NCI-H146 (cell line): ENCODE data around the gene AHSA1.
A peak's percentile ranks its signal among the peaks of the same experiment; 100 is the strongest.

Experiments used
- DNase-seq: peaks from one replicate; lab custom pipeline; 2025; lab: John Stamatoyannopoulos, UW

AHSA1 gene

GRCh38 chr14:77473921-77474320 is 16.0 kb downstream of the AHSA1 start:
- no peak for DNase-seq

- DNase-seq, result no peak
These were observed 16.7 kb downstream of the AHSA1 start for GRCh38 chr14:77474479-77475177.

- DNase-seq, result no peak
These were observed 17.7 kb downstream of the AHSA1 start for GRCh38 chr14:77475432-77476115.

- no peak for DNase-seq
These were observed 20.1 kb downstream of the AHSA1 start for GRCh38 chr14:77478029-77478428.

GRCh38 chr14:77478796-77479195 is 20.9 kb downstream of the AHSA1 start:
- DNase-seq, result no peak

GRCh38 chr14:77482422-77482821 is 24.5 kb downstream of the AHSA1 start:
- DNase-seq, result no peak

GRCh38 chr14:77485256-77485655 is 27.4 kb downstream of the AHSA1 start:
- DNase-seq, result no peak

GRCh38 chr14:77485901-77486678 is 28.2 kb downstream of the AHSA1 start:
- no peak for DNase-seq

GRCh38 chr14:77488558-77488957 is 30.7 kb downstream of the AHSA1 start:
- DNase-seq, result no peak

- DNase-seq, result no peak
These were observed 31.1 kb downstream of the AHSA1 start for GRCh38 chr14:77489041-77489440.

- no peak for DNase-seq
These were observed 32.6 kb downstream of the AHSA1 start for GRCh38 chr14:77490347-77490986.

GRCh38 chr14:77491056-77491455 is 33.2 kb downstream of the AHSA1 start:
- no peak for DNase-seq

- no peak for DNase-seq
These were observed 37.4 kb downstream of the AHSA1 start for GRCh38 chr14:77495334-77495733.

- peak; percentile 60 for DNase-seq
These were observed 40.5 kb downstream of the AHSA1 start, which contains the start of gene ISM2 for GRCh38 chr14:77498120-77498979. TSS of gene ISM2 (minus strand) at chr14:77498816. CDS start at chr14:77498793, 23 bp downstream.

GRCh38 chr14:77498984-77499527 is 41.2 kb downstream of the AHSA1 start:
- peak; percentile 58 for DNase-seq

GRCh38 chr14:77502109-77502782 is 44.4 kb downstream of the AHSA1 start:
- no peak for DNase-seq

GRCh38 chr14:77503138-77503537 is 45.2 kb downstream of the AHSA1 start:
- DNase-seq, result no peak

GRCh38 chr14:77505031-77505430 is 47.1 kb downstream of the AHSA1 start:
- DNase-seq, result no peak

- no peak for DNase-seq
These were observed 49.9 kb downstream of the AHSA1 start for GRCh38 chr14:77507762-77508161.

GRCh38 chr14:77508249-77508648 is 50.4 kb downstream of the AHSA1 start:
- DNase-seq, result no peak
